K562 (cell line): ENCODE results near the gene CSPG5. TPM values are rescaled to one million over a fixed set of nuclear protein-coding genes. Genes with fewer than 3 reads are reported as not detected.

Experiments
- CXXC5 ChIP-seq: fragments of 250-450 bp; sonication (Bioruptor Pico); IDR thresholded peaks from 2 replicates; pipeline ENCODE4 v1.8.0; 2022; ENCODE audit warnings: inconsistent platforms, mild to moderate bottlenecking, moderate library complexity
- LCOR ChIP-seq: sonication (generic); formaldehyde crosslinking; IDR thresholded peaks from 2 replicates; pipeline ENCODE4 v1.8.0; 2022; ENCODE audit warnings: mild to moderate bottlenecking, missing genetic modification reagents
- NFATC3 ChIP-seq: fragments of 450-650 bp; IDR thresholded peaks from 2 replicates; pipeline ENCODE4 v1.6.1; 2017; ENCODE audit warnings: mild to moderate bottlenecking
- NONO ChIP-seq, 2 experiments: fragments of 200-400 bp in 1 of 2; fragments of 450-650 bp in 1 of 2; formaldehyde crosslinking in 1 of 2; IDR thresholded peaks; 2 replicates each; pipeline ENCODE4 v1.6.1; 2017; ENCODE audit warnings: low read depth in 2 of 2, mild to moderate bottlenecking in 2 of 2, moderate library complexity in 2 of 2, low read length in 1 of 2
- NR3C1 ChIP-seq: sonication (generic); formaldehyde crosslinking; IDR thresholded peaks from 2 replicates; pipeline ENCODE4 v1.8.1; 2022; ENCODE audit warnings: missing genetic modification reagents
- SIN3B ChIP-seq: fragments of 450-650 bp; IDR thresholded peaks from 2 replicates; pipeline ENCODE4 v1.6.1; 2017; ENCODE audit warnings: low read depth, mild to moderate bottlenecking, moderate library complexity
- ZBTB7A ChIP-seq: IDR thresholded peaks from 2 replicates; pipeline ENCODE4 v1.6.1; 2011; ENCODE audit warnings: low read depth, mild to moderate bottlenecking, low read length, moderate library complexity, borderline replicate concordance; ENCODE audit not compliant: control insufficient read depth
- polyA plus RNA-seq, 8 experiments: library from polyadenylated mRNA; depleted of rRNA in 4 of 8; stranded (reverse) in 5 of 8; unstranded in 3 of 8; fragments of >200 nt; fragmentation: Nextera tagmentation in 2 of 8; fragmentation: Illumina TruSeq in 1 of 8; extraction: Ambion mirVana in 2 of 8; extraction: Trizol in 1 of 8; gene quantifications; 2 replicates each; pipeline versions ENCODE4 v1.2.1 to v1.2.3, GENCODE V29; 2011 to 2014; ENCODE audit warnings: inconsistent platforms in 1 of 8, missing spikeins in 1 of 8
- total RNA-seq, 7 experiments: library from RNA; depleted of rRNA in 6 of 7; stranded (reverse); fragments of >200 nt in 6 of 7; fragmentation: Illumina TruSeq in 2 of 7; extraction: Trizol in 2 of 7; gene quantifications; 2 replicates each; pipeline versions ENCODE4 v1.2.1 to v1.2.3, GENCODE V29; 2011 to 2021; ENCODE audit warnings: low replicate concordance in 1 of 7
- TF ChIP-seq, protein P1 (sequence below): fragments of 250-450 bp; sonication (Bioruptor Pico); IDR thresholded peaks from 2 replicates; pipeline ENCODE4 v1.4.0; 2020
- TF ChIP-seq, protein P2 (sequence below): fragments of 450-650 bp; IDR thresholded peaks from 2 replicates; pipeline ENCODE4 v1.6.1; 2016; ENCODE audit warnings: mild to moderate bottlenecking, moderate library complexity

The CSPG5 gene
- total and polyA plus RNA-seq, 9 of the 15 experiments (the other 6 are each of a cell fraction or from before 2014, with no cell fraction given), result 0.06 to 3.3 (median 2.4) TPM

DNA sequence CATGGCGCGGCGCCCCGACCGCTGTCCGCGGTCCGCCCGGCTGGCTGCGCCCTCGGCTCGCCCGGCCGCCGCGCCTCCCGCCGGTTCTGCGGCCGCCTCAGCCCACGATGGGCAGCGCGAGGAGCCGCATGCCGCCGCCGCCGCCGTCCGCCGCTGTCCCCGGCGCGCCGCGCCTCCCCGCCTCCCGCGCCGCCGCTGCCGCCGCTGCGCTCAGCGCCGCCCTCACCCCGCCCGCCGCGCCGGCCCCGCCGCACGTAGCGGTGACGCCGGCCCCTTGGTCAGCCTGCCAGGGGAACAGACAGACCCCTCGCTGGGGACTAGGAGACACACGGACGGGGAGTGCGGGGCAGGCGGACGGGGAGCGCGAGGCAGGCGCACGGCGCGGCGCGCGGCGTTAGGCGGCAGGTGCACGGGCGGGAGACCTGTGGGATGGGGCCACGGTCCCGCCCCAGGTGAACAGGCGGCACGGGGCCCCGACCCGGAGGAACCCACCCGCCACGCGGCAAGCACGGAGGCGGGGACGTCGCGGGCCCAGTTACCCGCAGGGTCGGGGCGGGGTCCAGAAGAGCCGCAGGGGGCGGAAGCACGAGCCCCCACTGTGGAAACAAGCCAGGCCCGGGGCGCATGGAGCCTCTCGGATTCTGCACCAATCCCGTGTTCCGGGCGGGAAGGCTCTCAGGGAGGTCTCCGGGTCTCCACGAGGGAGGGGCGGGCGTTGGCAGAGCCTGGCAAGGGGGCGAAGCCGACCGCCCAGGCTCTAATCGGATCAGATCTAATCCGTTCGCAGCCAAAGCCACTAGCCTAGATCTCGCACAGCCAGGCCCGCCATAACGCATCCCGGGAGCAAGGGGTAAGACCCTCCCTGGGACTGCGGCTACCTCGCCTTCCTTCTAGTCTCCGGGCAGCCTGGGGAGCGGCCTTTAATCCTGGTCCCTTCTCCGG lies at the start of gene CSPG5 (continued):
- peak; percentile 44; the same call in 1 of the 2 replicates for TF ChIP-seq SIN3B
- TF ChIP-seq, protein P1, sequence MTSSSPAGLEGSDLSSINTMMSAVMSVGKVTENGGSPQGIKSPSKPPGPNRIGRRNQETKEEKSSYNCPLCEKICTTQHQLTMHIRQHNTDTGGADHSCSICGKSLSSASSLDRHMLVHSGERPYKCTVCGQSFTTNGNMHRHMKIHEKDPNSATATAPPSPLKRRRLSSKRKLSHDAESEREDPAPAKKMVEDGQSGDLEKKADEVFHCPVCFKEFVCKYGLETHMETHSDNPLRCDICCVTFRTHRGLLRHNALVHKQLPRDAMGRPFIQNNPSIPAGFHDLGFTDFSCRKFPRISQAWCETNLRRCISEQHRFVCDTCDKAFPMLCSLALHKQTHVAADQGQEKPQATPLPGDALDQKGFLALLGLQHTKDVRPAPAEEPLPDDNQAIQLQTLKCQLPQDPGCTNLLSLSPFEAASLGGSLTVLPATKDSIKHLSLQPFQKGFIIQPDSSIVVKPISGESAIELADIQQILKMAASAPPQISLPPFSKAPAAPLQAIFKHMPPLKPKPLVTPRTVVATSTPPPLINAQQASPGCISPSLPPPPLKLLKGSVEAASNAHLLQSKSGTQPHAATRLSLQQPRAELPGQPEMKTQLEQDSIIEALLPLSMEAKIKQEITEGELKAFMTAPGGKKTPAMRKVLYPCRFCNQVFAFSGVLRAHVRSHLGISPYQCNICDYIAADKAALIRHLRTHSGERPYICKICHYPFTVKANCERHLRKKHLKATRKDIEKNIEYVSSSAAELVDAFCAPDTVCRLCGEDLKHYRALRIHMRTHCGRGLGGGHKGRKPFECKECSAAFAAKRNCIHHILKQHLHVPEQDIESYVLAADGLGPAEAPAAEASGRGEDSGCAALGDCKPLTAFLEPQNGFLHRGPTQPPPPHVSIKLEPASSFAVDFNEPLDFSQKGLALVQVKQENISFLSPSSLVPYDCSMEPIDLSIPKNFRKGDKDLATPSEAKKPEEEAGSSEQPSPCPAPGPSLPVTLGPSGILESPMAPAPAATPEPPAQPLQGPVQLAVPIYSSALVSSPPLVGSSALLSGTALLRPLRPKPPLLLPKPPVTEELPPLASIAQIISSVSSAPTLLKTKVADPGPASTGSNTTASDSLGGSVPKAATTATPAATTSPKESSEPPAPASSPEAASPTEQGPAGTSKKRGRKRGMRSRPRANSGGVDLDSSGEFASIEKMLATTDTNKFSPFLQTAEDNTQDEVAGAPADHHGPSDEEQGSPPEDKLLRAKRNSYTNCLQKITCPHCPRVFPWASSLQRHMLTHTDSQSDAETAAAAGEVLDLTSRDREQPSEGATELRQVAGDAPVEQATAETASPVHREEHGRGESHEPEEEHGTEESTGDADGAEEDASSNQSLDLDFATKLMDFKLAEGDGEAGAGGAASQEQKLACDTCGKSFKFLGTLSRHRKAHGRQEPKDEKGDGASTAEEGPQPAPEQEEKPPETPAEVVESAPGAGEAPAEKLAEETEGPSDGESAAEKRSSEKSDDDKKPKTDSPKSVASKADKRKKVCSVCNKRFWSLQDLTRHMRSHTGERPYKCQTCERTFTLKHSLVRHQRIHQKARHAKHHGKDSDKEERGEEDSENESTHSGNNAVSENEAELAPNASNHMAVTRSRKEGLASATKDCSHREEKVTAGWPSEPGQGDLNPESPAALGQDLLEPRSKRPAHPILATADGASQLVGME (CRISPR knock-in tag), result no peak
- TF ChIP-seq NFATC3, result no peak
- TF ChIP-seq ZBTB7A, result 0 out of 2 replicates have a peak, but pooled peaks have one; percentile 40
- peak; percentile 55; the same call in 1 of the 2 replicates for TF ChIP-seq CXXC5 (CRISPR knock-in tag)
- peak in 1 of 2 experiments; percentile 61; a peak in 1 of 4 replicates for TF ChIP-seq NONO (IDR thresholded peaks at IDR 0.05; ENCODE audit: low read depth in 2 of 2, low read length in 1 of 2)
- no peak for TF ChIP-seq LCOR
- TF ChIP-seq NR3C1 (CRISPR knock-in tag), result peak; percentile 87
- TF ChIP-seq, protein P2, sequence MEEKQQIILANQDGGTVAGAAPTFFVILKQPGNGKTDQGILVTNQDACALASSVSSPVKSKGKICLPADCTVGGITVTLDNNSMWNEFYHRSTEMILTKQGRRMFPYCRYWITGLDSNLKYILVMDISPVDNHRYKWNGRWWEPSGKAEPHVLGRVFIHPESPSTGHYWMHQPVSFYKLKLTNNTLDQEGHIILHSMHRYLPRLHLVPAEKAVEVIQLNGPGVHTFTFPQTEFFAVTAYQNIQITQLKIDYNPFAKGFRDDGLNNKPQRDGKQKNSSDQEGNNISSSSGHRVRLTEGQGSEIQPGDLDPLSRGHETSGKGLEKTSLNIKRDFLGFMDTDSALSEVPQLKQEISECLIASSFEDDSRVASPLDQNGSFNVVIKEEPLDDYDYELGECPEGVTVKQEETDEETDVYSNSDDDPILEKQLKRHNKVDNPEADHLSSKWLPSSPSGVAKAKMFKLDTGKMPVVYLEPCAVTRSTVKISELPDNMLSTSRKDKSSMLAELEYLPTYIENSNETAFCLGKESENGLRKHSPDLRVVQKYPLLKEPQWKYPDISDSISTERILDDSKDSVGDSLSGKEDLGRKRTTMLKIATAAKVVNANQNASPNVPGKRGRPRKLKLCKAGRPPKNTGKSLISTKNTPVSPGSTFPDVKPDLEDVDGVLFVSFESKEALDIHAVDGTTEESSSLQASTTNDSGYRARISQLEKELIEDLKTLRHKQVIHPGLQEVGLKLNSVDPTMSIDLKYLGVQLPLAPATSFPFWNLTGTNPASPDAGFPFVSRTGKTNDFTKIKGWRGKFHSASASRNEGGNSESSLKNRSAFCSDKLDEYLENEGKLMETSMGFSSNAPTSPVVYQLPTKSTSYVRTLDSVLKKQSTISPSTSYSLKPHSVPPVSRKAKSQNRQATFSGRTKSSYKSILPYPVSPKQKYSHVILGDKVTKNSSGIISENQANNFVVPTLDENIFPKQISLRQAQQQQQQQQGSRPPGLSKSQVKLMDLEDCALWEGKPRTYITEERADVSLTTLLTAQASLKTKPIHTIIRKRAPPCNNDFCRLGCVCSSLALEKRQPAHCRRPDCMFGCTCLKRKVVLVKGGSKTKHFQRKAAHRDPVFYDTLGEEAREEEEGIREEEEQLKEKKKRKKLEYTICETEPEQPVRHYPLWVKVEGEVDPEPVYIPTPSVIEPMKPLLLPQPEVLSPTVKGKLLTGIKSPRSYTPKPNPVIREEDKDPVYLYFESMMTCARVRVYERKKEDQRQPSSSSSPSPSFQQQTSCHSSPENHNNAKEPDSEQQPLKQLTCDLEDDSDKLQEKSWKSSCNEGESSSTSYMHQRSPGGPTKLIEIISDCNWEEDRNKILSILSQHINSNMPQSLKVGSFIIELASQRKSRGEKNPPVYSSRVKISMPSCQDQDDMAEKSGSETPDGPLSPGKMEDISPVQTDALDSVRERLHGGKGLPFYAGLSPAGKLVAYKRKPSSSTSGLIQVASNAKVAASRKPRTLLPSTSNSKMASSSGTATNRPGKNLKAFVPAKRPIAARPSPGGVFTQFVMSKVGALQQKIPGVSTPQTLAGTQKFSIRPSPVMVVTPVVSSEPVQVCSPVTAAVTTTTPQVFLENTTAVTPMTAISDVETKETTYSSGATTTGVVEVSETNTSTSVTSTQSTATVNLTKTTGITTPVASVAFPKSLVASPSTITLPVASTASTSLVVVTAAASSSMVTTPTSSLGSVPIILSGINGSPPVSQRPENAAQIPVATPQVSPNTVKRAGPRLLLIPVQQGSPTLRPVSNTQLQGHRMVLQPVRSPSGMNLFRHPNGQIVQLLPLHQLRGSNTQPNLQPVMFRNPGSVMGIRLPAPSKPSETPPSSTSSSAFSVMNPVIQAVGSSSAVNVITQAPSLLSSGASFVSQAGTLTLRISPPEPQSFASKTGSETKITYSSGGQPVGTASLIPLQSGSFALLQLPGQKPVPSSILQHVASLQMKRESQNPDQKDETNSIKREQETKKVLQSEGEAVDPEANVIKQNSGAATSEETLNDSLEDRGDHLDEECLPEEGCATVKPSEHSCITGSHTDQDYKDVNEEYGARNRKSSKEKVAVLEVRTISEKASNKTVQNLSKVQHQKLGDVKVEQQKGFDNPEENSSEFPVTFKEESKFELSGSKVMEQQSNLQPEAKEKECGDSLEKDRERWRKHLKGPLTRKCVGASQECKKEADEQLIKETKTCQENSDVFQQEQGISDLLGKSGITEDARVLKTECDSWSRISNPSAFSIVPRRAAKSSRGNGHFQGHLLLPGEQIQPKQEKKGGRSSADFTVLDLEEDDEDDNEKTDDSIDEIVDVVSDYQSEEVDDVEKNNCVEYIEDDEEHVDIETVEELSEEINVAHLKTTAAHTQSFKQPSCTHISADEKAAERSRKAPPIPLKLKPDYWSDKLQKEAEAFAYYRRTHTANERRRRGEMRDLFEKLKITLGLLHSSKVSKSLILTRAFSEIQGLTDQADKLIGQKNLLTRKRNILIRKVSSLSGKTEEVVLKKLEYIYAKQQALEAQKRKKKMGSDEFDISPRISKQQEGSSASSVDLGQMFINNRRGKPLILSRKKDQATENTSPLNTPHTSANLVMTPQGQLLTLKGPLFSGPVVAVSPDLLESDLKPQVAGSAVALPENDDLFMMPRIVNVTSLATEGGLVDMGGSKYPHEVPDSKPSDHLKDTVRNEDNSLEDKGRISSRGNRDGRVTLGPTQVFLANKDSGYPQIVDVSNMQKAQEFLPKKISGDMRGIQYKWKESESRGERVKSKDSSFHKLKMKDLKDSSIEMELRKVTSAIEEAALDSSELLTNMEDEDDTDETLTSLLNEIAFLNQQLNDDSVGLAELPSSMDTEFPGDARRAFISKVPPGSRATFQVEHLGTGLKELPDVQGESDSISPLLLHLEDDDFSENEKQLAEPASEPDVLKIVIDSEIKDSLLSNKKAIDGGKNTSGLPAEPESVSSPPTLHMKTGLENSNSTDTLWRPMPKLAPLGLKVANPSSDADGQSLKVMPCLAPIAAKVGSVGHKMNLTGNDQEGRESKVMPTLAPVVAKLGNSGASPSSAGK, result peak; percentile 60
